ENCODE measurements around the gene ATE1. TPM values are rescaled to one million over a fixed set of nuclear protein-coding genes. Genes with fewer than 3 reads are reported as not detected.

The ATE1 gene
- total RNA-seq, 3 donors from 2014 or later (not counting 1 experiment from before 2014, with no cell fraction given) = 30.4 to 40.6 (median 30.5) TPM

DNA sequence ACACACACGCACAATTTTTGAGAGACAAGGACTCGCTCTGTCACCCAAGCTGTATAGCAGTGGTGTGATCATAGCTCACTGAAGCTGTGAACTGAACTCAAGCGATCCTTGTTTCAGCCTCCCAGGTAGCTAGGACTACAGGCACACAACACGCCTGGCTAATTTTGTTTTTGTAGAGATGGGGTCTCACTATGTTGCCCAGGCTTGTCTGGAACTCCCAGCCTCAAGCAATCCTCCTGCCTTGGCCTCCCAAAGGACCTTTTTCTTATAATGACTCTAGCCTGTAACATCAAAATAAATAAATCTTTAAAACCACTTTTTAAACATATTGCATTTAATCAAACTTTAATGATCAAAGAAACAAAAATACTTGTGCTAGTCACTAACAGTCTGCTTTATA, 188.7 kb downstream of the ATE1 start:
- 98% methylated on average over 3 of the region's 4 CpGs for WGBS (ENCODE audit: insufficient coverage)
- Mint-ChIP-seq H3K4me1 (peaks cover 10 to 27% of the 10 kb centered on the region in 2 donors), H3K36me3 (peaks cover 7% of the 10 kb centered on the region), H3K27me3 (ENCODE audit: low read depth in 2 of 2) (peaks cover 17 to 32% of the 10 kb centered on the region in 2 donors), H3K4me3 (no peak overlapping the region), H3K9me3 (no peaks in the 10 kb centered on the region), H3K27ac (no peak overlapping the region)
- H3K9me3 ChIP-seq (ENCODE audit: control insufficient read depth, insufficient read depth, low read length) = no peaks in the 10 kb centered on the region
- intact Hi-C loops (cut with micrococcal nuclease) = no loop called here
- H3K4me3 ChIP-seq (ENCODE audit: low read length) = no peak overlapping the region
- DNase-seq (no peak), ATAC-seq (no peak)
- peaks cover 3% of the 10 kb centered on the region for H3K27me3 ChIP-seq (ENCODE audit: control insufficient read depth, insufficient read depth, low read length)
- no peak overlapping the region for H3K27ac ChIP-seq (ENCODE audit: low read length)
- peaks cover 5% of the 10 kb centered on the region for H3K4me1 ChIP-seq (ENCODE audit: control insufficient read depth, insufficient read depth, low read length)
- peaks cover 11% of the 10 kb centered on the region for H3K36me3 ChIP-seq (ENCODE audit: control insufficient read depth, insufficient read depth, low read length)
- TF ChIP-seq CTCF (IDR thresholded peaks at IDR 0.05) = no peak

DNA sequence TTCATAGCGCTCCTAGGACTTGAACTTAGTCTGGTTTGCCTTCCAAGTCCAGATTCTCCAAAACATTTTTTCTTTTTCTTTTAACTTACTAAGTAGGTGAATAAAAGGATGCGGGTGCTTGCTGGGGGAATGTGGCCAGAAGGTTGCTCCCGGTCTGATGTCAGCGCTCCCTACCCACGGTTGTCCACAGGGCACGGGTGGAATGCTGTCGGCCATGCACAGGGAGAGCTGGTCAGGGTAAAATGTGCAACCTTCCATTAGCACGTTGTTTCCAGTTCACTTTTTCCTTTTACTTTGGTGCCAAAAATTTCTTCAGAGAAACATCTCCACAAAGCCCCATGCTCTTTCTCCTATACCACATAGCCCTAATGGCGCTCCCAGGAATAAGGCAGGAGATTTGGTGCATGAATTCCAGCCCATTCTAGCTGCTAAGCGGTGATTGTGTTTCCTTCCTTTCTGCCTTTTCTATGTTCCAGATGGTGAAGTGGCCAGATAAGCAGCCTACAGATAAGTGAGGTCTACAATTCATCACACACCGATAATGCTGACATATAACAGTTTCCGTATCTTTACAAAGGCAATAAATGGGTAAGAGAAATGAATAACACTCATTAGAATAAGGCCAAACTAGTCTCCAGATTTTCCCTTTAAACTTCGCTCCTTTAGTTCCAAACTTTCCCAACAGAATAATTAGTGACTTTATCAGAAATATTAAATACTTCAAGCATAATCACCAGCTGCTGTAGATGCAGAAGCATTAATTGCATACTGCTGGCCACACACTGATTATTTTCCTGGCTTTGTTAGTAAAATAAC, 191.3 kb downstream of the ATE1 start:
- Histone ChIP-seq H3K27me3 (ENCODE audit: control insufficient read depth, insufficient read depth, low read length) (peaks cover 3% of the 10 kb centered on the region), H3K9me3 (ENCODE audit: control insufficient read depth, insufficient read depth, low read length) (no peaks in the 10 kb centered on the region), H3K4me3 (ENCODE audit: low read length) (no peak overlapping the region), H3K36me3 (ENCODE audit: control insufficient read depth, insufficient read depth, low read length) (peaks cover 3% of the 10 kb centered on the region), H3K27ac (ENCODE audit: low read length) (no peak overlapping the region), H3K4me1 (ENCODE audit: control insufficient read depth, insufficient read depth, low read length) (peaks cover 5% of the 10 kb centered on the region)
- no peaks in the 10 kb centered on the region for H3K9me3 Mint-ChIP-seq
- TF ChIP-seq CTCF (IDR thresholded peaks at IDR 0.05) = no peak
- DNase-seq = no peak
- ATAC-seq = no peak
- no peak overlapping the region for H3K4me3 Mint-ChIP-seq
- peaks cover 6% of the 10 kb centered on the region for H3K36me3 Mint-ChIP-seq
- H3K27me3 Mint-ChIP-seq (ENCODE audit: low read depth in 2 of 2) = peaks cover 21 to 32% of the 10 kb centered on the region in 2 donors
- H3K27ac Mint-ChIP-seq = no peak overlapping the region
- H3K4me1 Mint-ChIP-seq = peaks cover 10 to 27% of the 10 kb centered on the region in 2 donors
- WGBS (ENCODE audit: insufficient coverage) = 49% methylated on average over 10 of the region's 13 CpGs
- intact Hi-C loops (cut with micrococcal nuclease) = no loop called here

GRCh38 chr10:121735263-121735662, 192.6 kb downstream of the ATE1 start:
- Mint-ChIP-seq H3K27me3 (ENCODE audit: low read depth in 2 of 2) (peaks cover 21 to 32% of the 10 kb centered on the region in 2 donors), H3K9me3 (no peaks in the 10 kb centered on the region), H3K36me3 (no peaks in the 10 kb centered on the region), H3K4me1 (peaks cover 10 to 27% of the 10 kb centered on the region in 2 donors), H3K27ac (no peak overlapping the region), H3K4me3 (no peak overlapping the region)
- no peak overlapping the region for H3K4me3 ChIP-seq (ENCODE audit: low read length)
- no peak overlapping the region for H3K27ac ChIP-seq (ENCODE audit: low read length)
- peaks cover 5% of the 10 kb centered on the region for H3K4me1 ChIP-seq (ENCODE audit: control insufficient read depth, insufficient read depth, low read length)
- TF ChIP-seq CTCF (IDR thresholded peaks at IDR 0.05) = no peak
- no peaks in the 10 kb centered on the region for H3K9me3 ChIP-seq (ENCODE audit: control insufficient read depth, insufficient read depth, low read length)
- ATAC-seq (no peak), DNase-seq (no peak)
- 82% methylated on average over 13 of the region's 13 CpGs for WGBS (ENCODE audit: insufficient coverage)
- intact Hi-C loops (cut with micrococcal nuclease) = no loop called here
- H3K36me3 ChIP-seq (ENCODE audit: control insufficient read depth, insufficient read depth, low read length) = no peaks in the 10 kb centered on the region
- peaks cover 3% of the 10 kb centered on the region for H3K27me3 ChIP-seq (ENCODE audit: control insufficient read depth, insufficient read depth, low read length)
